Neural cell (in vitro differentiated cells): ENCODE data around the gene HPX.

Source experiments
- EP300 ChIP-seq: fragments of 450-650 bp; conservative IDR thresholded peaks from 2 replicates; pipeline ENCODE4 v1.6.1; 2014; ENCODE audit warnings: antibody characterized with exemption, mild to moderate bottlenecking, moderate library complexity; ENCODE audit not compliant: poor library complexity, severe bottlenecking
- EZH2 ChIP-seq: fragments of 200-600, 300-800 bp; shearing (Covaris generic), sonication (generic); IDR thresholded peaks from 2 replicates; pipeline ENCODE4 v1.6.1; 2014; ENCODE audit warnings: antibody characterized with exemption, low read length, borderline replicate concordance, mild to moderate bottlenecking; ENCODE audit not compliant: insufficient read depth, poor library complexity, severe bottlenecking
- POLR2AphosphoS5 ChIP-seq: IDR thresholded peaks from 2 replicates; pipeline ENCODE4 v1.6.1; 2012
- TAF1 ChIP-seq: IDR thresholded peaks from 2 replicates; pipeline ENCODE4 v1.6.1; 2012; ENCODE audit warnings: low read depth
- TF ChIP-seq, protein P1 (sequence below): fragments of 450-650 bp; IDR thresholded peaks from 2 replicates; pipeline ENCODE4 v1.5.1; 2014; ENCODE audit warnings: antibody characterized with exemption, mild to moderate bottlenecking, moderate library complexity; ENCODE audit not compliant: poor library complexity, severe bottlenecking
- TF ChIP-seq, protein P2 (sequence below): IDR thresholded peaks from 2 replicates; pipeline ENCODE4 v1.6.1; 2012; ENCODE audit warnings: borderline replicate concordance

DNA sequence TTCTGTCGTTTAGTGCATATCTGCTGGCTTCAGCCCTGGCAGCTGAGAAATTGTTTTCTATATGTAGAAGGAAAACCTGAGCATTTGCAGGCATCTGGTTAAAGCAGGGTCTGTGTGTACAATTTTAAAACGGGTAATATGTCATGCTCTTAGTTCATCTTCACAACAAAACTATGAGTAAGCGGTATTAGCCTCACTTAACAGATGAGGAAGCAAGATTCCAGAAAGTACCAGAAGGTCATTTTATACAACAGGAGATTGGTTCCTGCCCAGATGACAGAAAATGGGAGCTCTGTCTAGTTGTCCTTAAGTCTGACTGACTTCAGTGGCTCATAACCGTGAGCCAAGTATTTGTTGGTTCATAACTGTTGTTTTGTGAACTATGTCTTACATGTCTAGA, 41.7 kb upstream of the HPX start:
- TF ChIP-seq TAF1 (no peak), EP300 (no peak), EZH2 (no peak), POLR2AphosphoS5 (no peak)
- TF ChIP-seq, protein P1, sequence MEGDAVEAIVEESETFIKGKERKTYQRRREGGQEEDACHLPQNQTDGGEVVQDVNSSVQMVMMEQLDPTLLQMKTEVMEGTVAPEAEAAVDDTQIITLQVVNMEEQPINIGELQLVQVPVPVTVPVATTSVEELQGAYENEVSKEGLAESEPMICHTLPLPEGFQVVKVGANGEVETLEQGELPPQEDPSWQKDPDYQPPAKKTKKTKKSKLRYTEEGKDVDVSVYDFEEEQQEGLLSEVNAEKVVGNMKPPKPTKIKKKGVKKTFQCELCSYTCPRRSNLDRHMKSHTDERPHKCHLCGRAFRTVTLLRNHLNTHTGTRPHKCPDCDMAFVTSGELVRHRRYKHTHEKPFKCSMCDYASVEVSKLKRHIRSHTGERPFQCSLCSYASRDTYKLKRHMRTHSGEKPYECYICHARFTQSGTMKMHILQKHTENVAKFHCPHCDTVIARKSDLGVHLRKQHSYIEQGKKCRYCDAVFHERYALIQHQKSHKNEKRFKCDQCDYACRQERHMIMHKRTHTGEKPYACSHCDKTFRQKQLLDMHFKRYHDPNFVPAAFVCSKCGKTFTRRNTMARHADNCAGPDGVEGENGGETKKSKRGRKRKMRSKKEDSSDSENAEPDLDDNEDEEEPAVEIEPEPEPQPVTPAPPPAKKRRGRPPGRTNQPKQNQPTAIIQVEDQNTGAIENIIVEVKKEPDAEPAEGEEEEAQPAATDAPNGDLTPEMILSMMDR: no peak
- TF ChIP-seq, protein P2, sequence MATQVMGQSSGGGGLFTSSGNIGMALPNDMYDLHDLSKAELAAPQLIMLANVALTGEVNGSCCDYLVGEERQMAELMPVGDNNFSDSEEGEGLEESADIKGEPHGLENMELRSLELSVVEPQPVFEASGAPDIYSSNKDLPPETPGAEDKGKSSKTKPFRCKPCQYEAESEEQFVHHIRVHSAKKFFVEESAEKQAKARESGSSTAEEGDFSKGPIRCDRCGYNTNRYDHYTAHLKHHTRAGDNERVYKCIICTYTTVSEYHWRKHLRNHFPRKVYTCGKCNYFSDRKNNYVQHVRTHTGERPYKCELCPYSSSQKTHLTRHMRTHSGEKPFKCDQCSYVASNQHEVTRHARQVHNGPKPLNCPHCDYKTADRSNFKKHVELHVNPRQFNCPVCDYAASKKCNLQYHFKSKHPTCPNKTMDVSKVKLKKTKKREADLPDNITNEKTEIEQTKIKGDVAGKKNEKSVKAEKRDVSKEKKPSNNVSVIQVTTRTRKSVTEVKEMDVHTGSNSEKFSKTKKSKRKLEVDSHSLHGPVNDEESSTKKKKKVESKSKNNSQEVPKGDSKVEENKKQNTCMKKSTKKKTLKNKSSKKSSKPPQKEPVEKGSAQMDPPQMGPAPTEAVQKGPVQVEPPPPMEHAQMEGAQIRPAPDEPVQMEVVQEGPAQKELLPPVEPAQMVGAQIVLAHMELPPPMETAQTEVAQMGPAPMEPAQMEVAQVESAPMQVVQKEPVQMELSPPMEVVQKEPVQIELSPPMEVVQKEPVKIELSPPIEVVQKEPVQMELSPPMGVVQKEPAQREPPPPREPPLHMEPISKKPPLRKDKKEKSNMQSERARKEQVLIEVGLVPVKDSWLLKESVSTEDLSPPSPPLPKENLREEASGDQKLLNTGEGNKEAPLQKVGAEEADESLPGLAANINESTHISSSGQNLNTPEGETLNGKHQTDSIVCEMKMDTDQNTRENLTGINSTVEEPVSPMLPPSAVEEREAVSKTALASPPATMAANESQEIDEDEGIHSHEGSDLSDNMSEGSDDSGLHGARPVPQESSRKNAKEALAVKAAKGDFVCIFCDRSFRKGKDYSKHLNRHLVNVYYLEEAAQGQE: no peak
